Measurements from ENCODE around the gene MAST4.

DNA sequence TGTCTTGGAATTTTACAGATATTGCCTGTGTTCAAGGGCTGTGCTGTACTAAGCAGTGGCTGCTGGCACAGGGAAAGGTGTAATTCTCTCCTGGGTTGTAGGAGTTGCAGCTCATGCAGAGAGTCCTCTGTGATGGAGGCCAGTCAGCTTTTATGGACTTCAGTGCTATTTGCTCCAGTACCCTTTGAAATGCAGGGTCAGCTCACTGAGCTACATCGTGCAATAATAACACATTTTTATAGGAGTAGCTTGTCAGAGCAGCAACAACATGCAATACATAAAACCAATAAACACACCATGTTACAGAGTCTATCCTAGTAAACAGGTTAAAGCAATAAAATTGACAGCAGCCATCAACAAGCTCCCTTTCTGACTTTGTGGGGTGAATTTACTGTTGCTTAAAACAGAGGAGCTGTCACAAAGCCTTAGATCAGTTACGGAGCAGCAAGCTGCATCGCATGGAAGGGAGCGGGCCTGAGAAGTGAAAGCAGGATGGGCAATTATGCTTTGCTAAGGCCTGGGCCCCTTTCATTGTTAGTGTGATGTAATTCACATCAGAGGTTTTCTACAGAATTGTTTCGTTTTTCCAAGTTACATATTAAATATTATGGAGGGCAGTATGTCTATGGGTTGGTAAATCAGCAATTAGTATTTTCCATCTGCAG lies 583.6 kb downstream of the MAST4 start:
- TF ChIP-seq, protein P1, sequence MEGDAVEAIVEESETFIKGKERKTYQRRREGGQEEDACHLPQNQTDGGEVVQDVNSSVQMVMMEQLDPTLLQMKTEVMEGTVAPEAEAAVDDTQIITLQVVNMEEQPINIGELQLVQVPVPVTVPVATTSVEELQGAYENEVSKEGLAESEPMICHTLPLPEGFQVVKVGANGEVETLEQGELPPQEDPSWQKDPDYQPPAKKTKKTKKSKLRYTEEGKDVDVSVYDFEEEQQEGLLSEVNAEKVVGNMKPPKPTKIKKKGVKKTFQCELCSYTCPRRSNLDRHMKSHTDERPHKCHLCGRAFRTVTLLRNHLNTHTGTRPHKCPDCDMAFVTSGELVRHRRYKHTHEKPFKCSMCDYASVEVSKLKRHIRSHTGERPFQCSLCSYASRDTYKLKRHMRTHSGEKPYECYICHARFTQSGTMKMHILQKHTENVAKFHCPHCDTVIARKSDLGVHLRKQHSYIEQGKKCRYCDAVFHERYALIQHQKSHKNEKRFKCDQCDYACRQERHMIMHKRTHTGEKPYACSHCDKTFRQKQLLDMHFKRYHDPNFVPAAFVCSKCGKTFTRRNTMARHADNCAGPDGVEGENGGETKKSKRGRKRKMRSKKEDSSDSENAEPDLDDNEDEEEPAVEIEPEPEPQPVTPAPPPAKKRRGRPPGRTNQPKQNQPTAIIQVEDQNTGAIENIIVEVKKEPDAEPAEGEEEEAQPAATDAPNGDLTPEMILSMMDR (optimal IDR thresholded peaks at IDR 0.05 in 1 of 3, IDR thresholded peaks at IDR 0.05 in 1 of 3, conservative IDR thresholded peaks at IDR 0.05 in 1 of 3; ENCODE audit: extremely low read depth in 1 of 3, insufficient read depth in 2 of 3, low read length in 3 of 3), result no peak
- no peak for TF ChIP-seq EZH2 (IDR thresholded peaks at IDR 0.05; ENCODE audit: low read length)

Data from keratinocyte (primary cell).